HEK293 (cell line): ENCODE data around the gene CHRNA10.

ENCODE experiments used
- CTCF ChIA-PET: fragments of 350-600 bp; formaldehyde crosslinking; extraction: SDS; loops from one replicate; lab custom pipeline; 2021; ENCODE audit warnings: antibody characterized with exemption; lab: Yijun Ruan, JAX
- POLR2A ChIA-PET: fragments of 300-600 bp; formaldehyde crosslinking; extraction: SDS; loops from one replicate; lab custom pipeline; 2020; ENCODE audit warnings: antibody characterized with exemption, inconsistent platforms; lab: Yijun Ruan, JAX
- H3K27ac ChIP-seq: fragments of 200-500 bp; sonication (Bioruptor generic); 2 replicates; pipeline ENCODE4 v1.5.1; 2014; ENCODE audit warnings: low read depth, low read length, control low read depth, inconsistent platforms; ENCODE audit errors: extremely low read depth
- H3K36me3 ChIP-seq, 2 experiments: fragments of 200-500 bp in 1 of 2; sonication (Bioruptor generic) in 1 of 2; 1 replicate in 1 of 2; 2 replicates in 1 of 2; pipeline ENCODE4 v1.5.1; 2014 to 2017; ENCODE audit warnings: inconsistent platforms in 2 of 2, low read length in 2 of 2; ENCODE audit not compliant: control insufficient read depth in 2 of 2, insufficient read depth in 1 of 2
- H3K4me1 ChIP-seq: fragments of 200-500 bp; sonication (Bioruptor generic); 2 replicates; pipeline ENCODE4 v1.5.1; 2014; ENCODE audit warnings: mild to moderate bottlenecking, low read length, inconsistent platforms; ENCODE audit not compliant: control insufficient read depth, insufficient read depth
- H3K4me3 ChIP-seq: 2 replicates; pipeline ENCODE4 v1.5.1; 2011; ENCODE audit warnings: low read depth, mild to moderate bottlenecking, control low read depth, low read length, moderate library complexity
- H3K9me3 ChIP-seq: fragments of 200-500 bp; sonication (Bioruptor generic); 2 replicates; pipeline ENCODE4 v1.5.1; 2014; ENCODE audit warnings: low read depth, low read length, inconsistent platforms; ENCODE audit not compliant: control insufficient read depth, insufficient read depth
- GLI2 ChIP-seq: fragments of 450-650 bp; formaldehyde crosslinking; IDR thresholded peaks from 2 replicates; pipeline ENCODE4; 2017; ENCODE audit warnings: missing biosample characterization, missing genetic modification characterization, low read depth, borderline replicate concordance
- GLI4 ChIP-seq: fragments of 450-650 bp; formaldehyde crosslinking; IDR thresholded peaks from 2 replicates; pipeline ENCODE4 v1.5.1; 2016; ENCODE audit warnings: missing biosample characterization, missing genetic modification characterization
- GLIS1 ChIP-seq: fragments of 450-650 bp; formaldehyde crosslinking; IDR thresholded peaks from 2 replicates; pipeline ENCODE4 v1.5.1; 2016; ENCODE audit warnings: missing biosample characterization, missing genetic modification characterization
- IKZF3 ChIP-seq: fragments of 450-650 bp; IDR thresholded peaks from 2 replicates; pipeline ENCODE4 v1.5.0; 2018; ENCODE audit warnings: missing biosample characterization, mild to moderate bottlenecking, missing genetic modification characterization, moderate library complexity
- KLF9 ChIP-seq: fragments of 450-650 bp; formaldehyde crosslinking; IDR thresholded peaks from 2 replicates; pipeline ENCODE4 v1.5.1; 2016; ENCODE audit warnings: missing biosample characterization, missing genetic modification characterization, low read depth
- RBAK ChIP-seq: fragments of 450-650 bp; formaldehyde crosslinking; IDR thresholded peaks from 2 replicates; pipeline ENCODE4 v1.5.1; 2016; ENCODE audit warnings: missing biosample characterization, missing genetic modification characterization
- TRIM28 ChIP-seq: IDR thresholded peaks from 2 replicates; pipeline ENCODE4 v1.6.1; 2011; ENCODE audit warnings: low read length, control low read depth, borderline replicate concordance
- ZBTB20 ChIP-seq: fragments of 450-650 bp; formaldehyde crosslinking; IDR thresholded peaks from 2 replicates; pipeline ENCODE4 v1.5.1; 2016; ENCODE audit warnings: missing biosample characterization, missing genetic modification characterization
- ZFHX2 ChIP-seq: fragments of 450-650 bp; formaldehyde crosslinking; conservative IDR thresholded peaks from 2 replicates; pipeline ENCODE4 v1.5.1; 2016; ENCODE audit warnings: missing biosample characterization, missing genetic modification characterization
- ZNF114 ChIP-seq: fragments of 450-650 bp; formaldehyde crosslinking; IDR thresholded peaks from 2 replicates; pipeline ENCODE4 v1.5.0; 2017; ENCODE audit warnings: missing biosample characterization, missing genetic modification characterization
- ZNF175 ChIP-seq: fragments of 450-650 bp; formaldehyde crosslinking; IDR thresholded peaks from 2 replicates; pipeline ENCODE4 v1.5.1; 2016; ENCODE audit warnings: missing biosample characterization, missing genetic modification characterization
- ZNF184 ChIP-seq: fragments of 450-650 bp; IDR thresholded peaks from 2 replicates; pipeline ENCODE4 v1.5.1; 2018; ENCODE audit warnings: missing biosample characterization, mild to moderate bottlenecking, missing genetic modification characterization
- ZNF19 ChIP-seq: fragments of 450-650 bp; formaldehyde crosslinking; IDR thresholded peaks from 2 replicates; pipeline ENCODE4; 2016; ENCODE audit warnings: missing biosample characterization, missing genetic modification characterization, low read depth
- ZNF239 ChIP-seq: fragments of 450-650 bp; formaldehyde crosslinking; IDR thresholded peaks from 2 replicates; pipeline ENCODE4 v1.5.1; 2016; ENCODE audit warnings: missing biosample characterization, missing genetic modification characterization
- ZNF391 ChIP-seq: fragments of 450-650 bp; formaldehyde crosslinking; IDR thresholded peaks from 2 replicates; pipeline ENCODE4 v1.5.1; 2016; ENCODE audit warnings: low read depth, missing biosample characterization, missing genetic modification characterization, borderline replicate concordance
- ZNF398 ChIP-seq: fragments of 450-650 bp; formaldehyde crosslinking; IDR thresholded peaks from 2 replicates; pipeline ENCODE4 v1.5.1; 2017; ENCODE audit warnings: missing biosample characterization, missing genetic modification characterization
- ZNF621 ChIP-seq: fragments of 450-650 bp; formaldehyde crosslinking; IDR thresholded peaks from 2 replicates; pipeline ENCODE4 v1.5.1; 2017; ENCODE audit warnings: missing biosample characterization, missing genetic modification characterization
- ZNF639 ChIP-seq: fragments of 450-650 bp; formaldehyde crosslinking; IDR thresholded peaks from 2 replicates; pipeline ENCODE4 v1.5.1; 2016; ENCODE audit warnings: missing biosample characterization, missing genetic modification characterization
- ZNF768 ChIP-seq: fragments of 450-650 bp; formaldehyde crosslinking; IDR thresholded peaks from 2 replicates; pipeline ENCODE4 v1.5.1; 2018; ENCODE audit warnings: missing biosample characterization, mild to moderate bottlenecking, missing genetic modification characterization
- ZNF785 ChIP-seq: fragments of 450-650 bp; formaldehyde crosslinking; IDR thresholded peaks from 2 replicates; pipeline ENCODE4 v1.5.1; 2016; ENCODE audit warnings: missing biosample characterization, missing genetic modification characterization
- ZNF837 ChIP-seq: fragments of 450-650 bp; formaldehyde crosslinking; IDR thresholded peaks from 2 replicates; pipeline ENCODE4 v1.5.1; 2016; ENCODE audit warnings: missing biosample characterization, missing genetic modification characterization
- ZSCAN23 ChIP-seq: fragments of 450-650 bp; formaldehyde crosslinking; IDR thresholded peaks from 2 replicates; pipeline ENCODE4 v1.5.1; 2016; ENCODE audit warnings: missing biosample characterization, missing genetic modification characterization
- TF ChIP-seq, protein P1 (sequence below): fragments of 450-650 bp; formaldehyde crosslinking; IDR thresholded peaks from 2 replicates; pipeline ENCODE4 v1.5.1; 2016; ENCODE audit warnings: missing biosample characterization, missing genetic modification characterization
- TF ChIP-seq, protein P2 (sequence below): fragments of 450-650 bp; formaldehyde crosslinking; IDR thresholded peaks from 2 replicates; pipeline ENCODE4 v1.5.1; 2016; ENCODE audit warnings: missing biosample characterization, missing genetic modification characterization

The CHRNA10 gene

GRCh38 chr11:3666023-3666530 lies 5.1 kb downstream of the CHRNA10 start:
- H3K4me3 ChIP-seq, result no peak overlapping the region
- H3K4me1 ChIP-seq, result no peaks in the 10 kb centered on the region
- ChIA-PET POLR2A (no interaction called here), CTCF (interaction anchor here (1.2 kb wide), 1 partner anchor 15 kb away, joined by 5 read pairs; no protein-coding TSS in a partner anchor)
- peaks cover 0 to 65% of the 10 kb centered on the region in 2 experiments; a peak in 1 of 3 replicates for H3K36me3 ChIP-seq
- no peaks in the 10 kb centered on the region for H3K9me3 ChIP-seq
- TF ChIP-seq, protein P1, sequence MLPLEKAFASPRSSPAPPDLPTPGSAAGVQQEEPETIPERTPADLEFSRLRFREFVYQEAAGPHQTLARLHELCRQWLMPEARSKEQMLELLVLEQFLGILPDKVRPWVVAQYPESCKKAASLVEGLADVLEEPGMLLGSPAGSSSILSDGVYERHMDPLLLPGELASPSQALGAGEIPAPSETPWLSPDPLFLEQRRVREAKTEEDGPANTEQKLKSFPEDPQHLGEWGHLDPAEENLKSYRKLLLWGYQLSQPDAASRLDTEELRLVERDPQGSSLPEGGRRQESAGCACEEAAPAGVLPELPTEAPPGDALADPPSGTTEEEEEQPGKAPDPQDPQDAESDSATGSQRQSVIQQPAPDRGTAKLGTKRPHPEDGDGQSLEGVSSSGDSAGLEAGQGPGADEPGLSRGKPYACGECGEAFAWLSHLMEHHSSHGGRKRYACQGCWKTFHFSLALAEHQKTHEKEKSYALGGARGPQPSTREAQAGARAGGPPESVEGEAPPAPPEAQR (tag by site-specific recombination), result no peak
- TF ChIP-seq ZSCAN23 (tag by site-specific recombination), result no peak
- TF ChIP-seq ZBTB20, result no peak
- no peak for TF ChIP-seq GLI2 (tag by site-specific recombination)
- no peak for TF ChIP-seq ZNF621 (tag by site-specific recombination)
- TF ChIP-seq ZNF114 (tag by site-specific recombination), result no peak
- no peak for TF ChIP-seq GLIS1 (tag by site-specific recombination)
- TF ChIP-seq ZFHX2, result no peak
- no peak overlapping the region for H3K27ac ChIP-seq

GRCh38 chr11:3665336-3666022 lies 5.7 kb downstream of the CHRNA10 start:
- TF ChIP-seq ZNF239, result no peak
- TF ChIP-seq, protein P2, sequence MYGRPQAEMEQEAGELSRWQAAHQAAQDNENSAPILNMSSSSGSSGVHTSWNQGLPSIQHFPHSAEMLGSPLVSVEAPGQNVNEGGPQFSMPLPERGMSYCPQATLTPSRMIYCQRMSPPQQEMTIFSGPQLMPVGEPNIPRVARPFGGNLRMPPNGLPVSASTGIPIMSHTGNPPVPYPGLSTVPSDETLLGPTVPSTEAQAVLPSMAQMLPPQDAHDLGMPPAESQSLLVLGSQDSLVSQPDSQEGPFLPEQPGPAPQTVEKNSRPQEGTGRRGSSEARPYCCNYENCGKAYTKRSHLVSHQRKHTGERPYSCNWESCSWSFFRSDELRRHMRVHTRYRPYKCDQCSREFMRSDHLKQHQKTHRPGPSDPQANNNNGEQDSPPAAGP (tag by site-specific recombination), result no peak
- TF ChIP-seq ZNF837 (tag by site-specific recombination), result no peak
- no peak for TF ChIP-seq ZNF175 (tag by site-specific recombination)
- TF ChIP-seq, all 188 proteins: peak for 0
- H3K4me1 ChIP-seq, result no peaks in the 10 kb centered on the region
- H3K36me3 ChIP-seq, result peaks cover 0 to 59% of the 10 kb centered on the region in 2 experiments; a peak in 1 of 3 replicates
- H3K27ac ChIP-seq, result no peak overlapping the region
- H3K9me3 ChIP-seq, result no peaks in the 10 kb centered on the region
- ChIA-PET CTCF (interaction anchor here (1.2 kb wide), 1 partner anchor 16 kb away, joined by 5 read pairs; no protein-coding TSS in a partner anchor), POLR2A (no interaction called here)
- no peak overlapping the region for H3K4me3 ChIP-seq

DNA sequence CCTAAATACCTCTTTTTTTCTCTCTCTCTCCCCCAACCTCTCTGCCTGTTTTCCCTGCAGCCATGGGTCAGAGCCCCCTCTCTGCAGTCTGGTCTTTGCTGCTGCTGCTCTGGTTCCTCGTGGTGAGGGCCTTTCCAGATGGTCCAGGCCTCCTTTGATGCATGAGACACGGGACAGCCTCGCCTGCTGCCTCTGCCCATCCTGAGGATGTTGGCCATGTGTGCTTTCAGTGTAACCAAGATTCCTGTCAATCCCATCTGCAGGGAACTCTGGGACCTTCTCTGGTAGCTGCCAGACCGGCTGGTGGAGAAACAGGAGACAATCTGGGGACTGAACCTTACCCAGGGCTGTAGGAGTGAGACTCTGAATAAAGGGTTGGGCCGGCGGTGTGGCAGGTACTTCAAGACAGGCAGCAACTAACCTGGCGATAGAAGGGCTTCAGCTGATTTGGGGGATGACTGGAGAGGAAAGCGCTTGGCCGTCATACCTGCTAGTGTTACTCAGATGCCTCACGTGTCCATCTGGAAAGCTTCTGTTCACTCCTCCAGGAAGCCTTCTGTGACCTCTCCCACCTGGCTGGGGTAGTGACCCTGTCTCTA lies 7.1 kb downstream of the CHRNA10 start:
- Histone ChIP-seq H3K9me3 (no peaks in the 10 kb centered on the region), H3K4me3 (no peak overlapping the region), H3K27ac (no peak overlapping the region), H3K36me3 (peaks cover 0 to 45% of the 10 kb centered on the region in 2 experiments; a peak in 1 of 3 replicates), H3K4me1 (no peaks in the 10 kb centered on the region)
- ChIA-PET POLR2A (interaction anchor here (0.6 kb wide), 1 partner anchor 34 kb away, joined by 3 read pairs; no protein-coding TSS in a partner anchor), CTCF (no interaction called here)
- TF ChIP-seq ZNF639, result no peak
- no peak for TF ChIP-seq ZNF391
- no peak for TF ChIP-seq ZNF184 (tag by site-specific recombination)
- TF ChIP-seq ZNF398 (tag by site-specific recombination), result no peak
- TF ChIP-seq GLI4 (tag by site-specific recombination), result no peak
- TF ChIP-seq TRIM28, result no peak
- TF ChIP-seq RBAK (tag by site-specific recombination), result no peak
- no peak for TF ChIP-seq IKZF3 (tag by site-specific recombination)
- no peak for TF ChIP-seq ZNF19 (tag by site-specific recombination)
- no peak for TF ChIP-seq ZNF768 (tag by site-specific recombination)
- no peak for TF ChIP-seq KLF9 (tag by site-specific recombination)
- TF ChIP-seq ZNF785 (tag by site-specific recombination), result no peak
